Caco-2 (cell line): Measurements from ENCODE around the gene B3GNT9. TPM values are rescaled to one million over a fixed set of nuclear protein-coding genes. Genes with fewer than 3 reads are reported as not detected.

Experiments used
- BruUV-seq: library from RNA; stranded (reverse); fragments of 400-500 nt; replicated peaks from 2 replicates; lab custom pipeline; 2021; lab: Mats Ljungman, UMichigan
- CTCF ChIA-PET: fragments of 300-600 bp; sonication (Branson Sonifier 250); formaldehyde crosslinking; loops from one replicate; lab custom pipeline; 2022; ENCODE audit warnings: antibody characterized with exemption; lab: Charles Lee
- POLR2A ChIA-PET: fragments of 300-600 bp; sonication (Branson Sonifier 250); formaldehyde crosslinking; loops from one replicate; lab custom pipeline; 2022; ENCODE audit warnings: antibody characterized with exemption; lab: Charles Lee
- DNase-seq, 2 experiments: peaks; one replicate each; pipeline versions ENCODE4 v3.0.0 to v3.0.0-alpha.2; 2020 to 2022
- H3K27me3 ChIP-seq: replicated peaks from 2 replicates; pipeline ENCODE4 v1.6.0; 2011; ENCODE audit warnings: low read length; ENCODE audit not compliant: control insufficient read depth, insufficient read depth
- H3K36me3 ChIP-seq: 2 replicates; pipeline ENCODE4 v1.5.1; 2011; ENCODE audit warnings: low read length; ENCODE audit not compliant: control insufficient read depth, insufficient read depth
- H3K4me1 ChIP-seq: fragments of 250-450 bp; sonication (Bioruptor Pico); 2 replicates; pipeline ENCODE4 v1.5.1; 2020; ENCODE audit warnings: mild to moderate bottlenecking
- H3K4me3 ChIP-seq: 2 replicates; pipeline ENCODE4 v1.5.1; 2011; ENCODE audit warnings: low read depth, mild to moderate bottlenecking, control low read depth, low read length
- H3K9me3 ChIP-seq: fragments of 250-450 bp; sonication (Bioruptor Pico); 2 replicates; pipeline ENCODE4 v1.5.1; 2020; ENCODE audit warnings: mild to moderate bottlenecking, moderate library complexity
- H3K27ac Mint-ChIP-seq: one replicate; pipeline ENCODE4 v1.8.0; 2022; ENCODE audit warnings: mixed read lengths; ENCODE audit not compliant: unreplicated experiment
- H3K27me3 Mint-ChIP-seq: one replicate; pipeline ENCODE4 v1.8.0; 2022; ENCODE audit warnings: mixed read lengths; ENCODE audit not compliant: insufficient read depth, unreplicated experiment
- H3K36me3 Mint-ChIP-seq: one replicate; pipeline ENCODE4 v1.8.0; 2022; ENCODE audit warnings: mild to moderate bottlenecking, mixed read lengths; ENCODE audit not compliant: insufficient read depth, unreplicated experiment
- H3K4me1 Mint-ChIP-seq: one replicate; pipeline ENCODE4 v1.8.0; 2022; ENCODE audit warnings: low read depth, mixed read lengths; ENCODE audit not compliant: unreplicated experiment
- H3K4me3 Mint-ChIP-seq: one replicate; pipeline ENCODE4 v1.8.0; 2022; ENCODE audit warnings: mild to moderate bottlenecking, moderate library complexity, mixed read lengths; ENCODE audit not compliant: unreplicated experiment
- H3K9me3 Mint-ChIP-seq: one replicate; pipeline ENCODE4 v1.8.0; 2022; ENCODE audit warnings: mixed read lengths; ENCODE audit not compliant: unreplicated experiment
- CTCF ChIP-seq, 2 experiments: fragments of 200-600 bp in 1 of 2; IDR thresholded peaks; 1 replicate in 1 of 2; 2 replicates in 1 of 2; pipeline versions ENCODE4 v1.5.1 to v1.8.0; 2011 to 2022; ENCODE audit warnings: antibody characterized with exemption in 1 of 2, control low read depth in 1 of 2, inconsistent platforms in 1 of 2, low read depth in 1 of 2, low read length in 1 of 2, mild to moderate bottlenecking in 1 of 2, moderate library complexity in 1 of 2; ENCODE audit not compliant: insufficient read depth in 1 of 2, severe bottlenecking in 1 of 2, unreplicated experiment in 1 of 2
- intact Hi-C: fragments of 100-400 bp; cut with micrococcal nuclease; formaldehyde crosslinking; loops from one replicate; pipeline ENCODE4 v1.10.0; 2022; ENCODE audit not compliant: unreplicated experiment
- total RNA-seq: library from RNA; stranded (reverse); gene quantifications from 2 replicates; pipeline ENCODE4 v1.2.3, GENCODE V29; 2022

B3GNT9 gene
- total RNA-seq, 1 experiment from 2014 or later: 11.6 TPM

- Histone ChIP-seq H3K4me3 (no peak overlapping the region), H3K4me1 (no peaks in the 10 kb centered on the region), H3K9me3 (no peaks in the 10 kb centered on the region), H3K36me3 (no peaks in the 10 kb centered on the region), H3K27me3 (no peaks in the 10 kb centered on the region)
- TF ChIP-seq CTCF (IDR thresholded peaks at IDR 0.05; ENCODE audit: insufficient read depth in 1 of 2, low read depth in 1 of 2, low read length in 1 of 2, severe bottlenecking in 1 of 2, unreplicated experiment in 1 of 2): no peak
- H3K4me3 Mint-ChIP-seq: no peak overlapping the region
- intact Hi-C loops: no loop called here
- H3K4me1 Mint-ChIP-seq: no peaks in the 10 kb centered on the region
- CTCF ChIA-PET: interaction anchor here (0.7 to 0.9 kb wide), 2 partner anchors 14 to 40 kb away, joined by 3 to 4 read pairs; no protein-coding TSS in a partner anchor
- BruUV-seq: no TSS peak
- H3K27me3 Mint-ChIP-seq: no peaks in the 10 kb centered on the region
- no peaks in the 10 kb centered on the region for H3K9me3 Mint-ChIP-seq
- POLR2A ChIA-PET: no interaction called here
- H3K36me3 Mint-ChIP-seq: peaks cover 42% of the 10 kb centered on the region
- DNase-seq: no peak
- no peak overlapping the region for H3K27ac Mint-ChIP-seq
Observed at GRCh38 chr16:67098599-67098998, 52.2 kb downstream of the B3GNT9 start.

Other genes starting within 250 kb of the B3GNT9 start
- gene CDH16, start 232.1 kb downstream of the B3GNT9 start, total RNA-seq: 0.48 and 0.81 TPM in 2 replicates
- gene RRAD, start 225.5 kb downstream of the B3GNT9 start, total RNA-seq: 0.53 and 1.1 TPM in 2 replicates
- 117 and 119 TPM in 2 replicates for gene CIAO2B, start 216.6 kb downstream of the B3GNT9 start, total RNA-seq
- gene CES2, start 215.5 kb downstream of the B3GNT9 start, total RNA-seq: 45.5 and 48.4 TPM in 2 replicates
- 0.79 and 0.95 TPM in 2 replicates for gene CES3, start 189.7 kb downstream of the B3GNT9 start, total RNA-seq
- not detected in 2 replicates for gene CES4A, start 162.4 kb downstream of the B3GNT9 start, total RNA-seq
- gene CBFB, start 121.8 kb downstream of the B3GNT9 start, total RNA-seq: 102 and 108 TPM in 2 replicates
- 34.4 and 38.5 TPM in 2 replicates for gene PHAF1, start 41.1 kb downstream of the B3GNT9 start, total RNA-seq
- 16.8 and 18.3 TPM in 2 replicates for gene TRADD, start 8.9 kb upstream of the B3GNT9 start, total RNA-seq
- gene FBXL8, start 9.0 kb upstream of the B3GNT9 start, total RNA-seq: 27.6 and 31.5 TPM in 2 replicates
- 39.4 and 52.0 TPM in 2 replicates for gene HSF4, start 13.7 kb upstream of the B3GNT9 start, total RNA-seq
- gene NOL3, start 19.5 kb upstream of the B3GNT9 start, total RNA-seq: 17.4 and 22.4 TPM in 2 replicates
- gene MATCAP1, start 33.0 kb upstream of the B3GNT9 start, total RNA-seq: 22.2 and 28.6 TPM in 2 replicates
- gene EXOC3L1, start 39.1 kb upstream of the B3GNT9 start, total RNA-seq: 0.61 and 0.72 TPM in 2 replicates
- gene E2F4, start 41.2 kb upstream of the B3GNT9 start, total RNA-seq: 113 and 115 TPM in 2 replicates
- gene ELMO3, start 48.1 kb upstream of the B3GNT9 start, total RNA-seq: 27.8 and 28.7 TPM in 2 replicates
- gene TMEM208, start 76.1 kb upstream of the B3GNT9 start, total RNA-seq: 63.8 and 69.7 TPM in 2 replicates
- 59.1 and 69.0 TPM in 2 replicates for gene FHOD1, start 96.5 kb upstream of the B3GNT9 start, total RNA-seq
- 2.3 and 2.4 TPM in 2 replicates for gene SLC9A5, start 98.0 kb upstream of the B3GNT9 start, total RNA-seq
- 91.0 and 96.4 TPM in 2 replicates for gene PLEKHG4, start 128.5 kb upstream of the B3GNT9 start, total RNA-seq
- gene KCTD19, start 175.7 kb upstream of the B3GNT9 start, total RNA-seq: not detected in 2 replicates
- 0.79 TPM in 1 of 2 replicates, not detected in the other for gene LRRC36, start 175.8 kb upstream of the B3GNT9 start, total RNA-seq
- 0.39 and 0.56 TPM in 2 replicates for gene TPPP3, start 242.5 kb upstream of the B3GNT9 start, total RNA-seq